Mucosa of rectum (tissue), 2 donors: Measurements from ENCODE around the gene PYCARD.

ENCODE experiments used
- H3K27ac ChIP-seq, 2 donors: one replicate each; pipeline ENCODE4 v1.7.0; 2013; ENCODE audit warnings: inconsistent platforms in 2 of 2, low read depth in 2 of 2, low read length in 2 of 2
- H3K27me3 ChIP-seq, 2 donors: one replicate each; pipeline ENCODE4 v1.7.0; 2013; ENCODE audit warnings: low read length in 2 of 2; ENCODE audit not compliant: control insufficient read depth in 2 of 2, insufficient read depth in 2 of 2
- H3K36me3 ChIP-seq, 2 donors: one replicate each; pipeline ENCODE4 v1.7.0; 2013; ENCODE audit warnings: low read length in 2 of 2; ENCODE audit not compliant: control insufficient read depth in 2 of 2, insufficient read depth in 2 of 2
- H3K4me1 ChIP-seq, 2 donors: one replicate each; pipeline ENCODE4 v1.7.0; 2013; ENCODE audit warnings: low read length in 2 of 2, mild to moderate bottlenecking in 1 of 2; ENCODE audit not compliant: control insufficient read depth in 2 of 2, insufficient read depth in 2 of 2
- H3K4me3 ChIP-seq, 2 donors: one replicate each; pipeline ENCODE4 v1.7.0; 2013; ENCODE audit warnings: low read length in 2 of 2
- H3K9ac ChIP-seq, 2 donors: one replicate each; pipeline ENCODE4 v1.7.0; 2013; ENCODE audit warnings: low read length in 2 of 2, low read depth in 1 of 2, mild to moderate bottlenecking in 1 of 2
- H3K9me3 ChIP-seq, 2 donors: one replicate each; pipeline ENCODE4 v1.7.0; 2013; ENCODE audit warnings: low read length in 2 of 2; ENCODE audit not compliant: control insufficient read depth in 2 of 2
- donor health status: healthy.
- donor health status: Normal muscosa, but diverticular disease.

PYCARD gene

GRCh38 chr16:31190818-31191444 lies 11.6 kb downstream of the PYCARD start:
- H3K4me1 ChIP-seq, result peaks cover 0 to 2% of the 10 kb centered on the region in 2 donors
- no peak overlapping the region for H3K27ac ChIP-seq
- peaks cover 89 to 95% of the 10 kb centered on the region in 2 donors for H3K36me3 ChIP-seq
- H3K27me3 ChIP-seq, result no peaks in the 10 kb centered on the region
- H3K9ac ChIP-seq, result no peak overlapping the region
- H3K4me3 ChIP-seq, result no peak overlapping the region
- no peaks in the 10 kb centered on the region for H3K9me3 ChIP-seq

GRCh38 chr16:31190061-31190460 lies 12.5 kb downstream of the PYCARD start:
- no peaks in the 10 kb centered on the region for H3K9me3 ChIP-seq
- H3K4me1 ChIP-seq, result peaks cover 0 to 2% of the 10 kb centered on the region in 2 donors
- H3K27me3 ChIP-seq, result no peaks in the 10 kb centered on the region
- no peak overlapping the region for H3K4me3 ChIP-seq
- no peak overlapping the region for H3K9ac ChIP-seq
- H3K27ac ChIP-seq, result no peak overlapping the region
- peaks cover 94 to 95% of the 10 kb centered on the region in 2 donors for H3K36me3 ChIP-seq

GRCh38 chr16:31189412-31189778 lies 13.2 kb downstream of the PYCARD start:
- no peak overlapping the region for H3K27ac ChIP-seq
- peaks cover 0 to 2% of the 10 kb centered on the region in 2 donors for H3K4me1 ChIP-seq
- no peaks in the 10 kb centered on the region for H3K27me3 ChIP-seq
- peaks cover 94 to 96% of the 10 kb centered on the region in 2 donors for H3K36me3 ChIP-seq
- H3K4me3 ChIP-seq, result no peak overlapping the region
- no peaks in the 10 kb centered on the region for H3K9me3 ChIP-seq
- H3K9ac ChIP-seq, result no peak overlapping the region

GRCh38 chr16:31188450-31189411 lies 13.8 kb downstream of the PYCARD start:
- H3K27ac ChIP-seq, result no peak overlapping the region
- H3K27me3 ChIP-seq, result no peaks in the 10 kb centered on the region
- H3K4me3 ChIP-seq, result no peak overlapping the region
- H3K4me1 ChIP-seq, result peaks cover 0 to 2% of the 10 kb centered on the region in 2 donors
- no peaks in the 10 kb centered on the region for H3K9me3 ChIP-seq
- no peak overlapping the region for H3K9ac ChIP-seq
- H3K36me3 ChIP-seq, result peaks cover 94 to 96% of the 10 kb centered on the region in 2 donors

GRCh38 chr16:31187808-31188189 lies 14.8 kb downstream of the PYCARD start:
- Histone ChIP-seq H3K36me3 (peaks cover 91 to 97% of the 10 kb centered on the region in 2 donors), H3K9ac (no peak overlapping the region), H3K27ac (no peak overlapping the region), H3K4me1 (peaks cover 0 to 4% of the 10 kb centered on the region in 2 donors), H3K4me3 (no peak overlapping the region), H3K27me3 (no peaks in the 10 kb centered on the region), H3K9me3 (no peaks in the 10 kb centered on the region)

- Histone ChIP-seq H3K9me3 (no peaks in the 10 kb centered on the region), H3K9ac (no peak overlapping the region), H3K36me3 (peaks cover 91 to 95% of the 10 kb centered on the region in 2 donors), H3K27ac (no peak overlapping the region), H3K4me3 (no peak overlapping the region), H3K27me3 (no peaks in the 10 kb centered on the region), H3K4me1 (peaks cover 5 to 11% of the 10 kb centered on the region in 2 donors)
Measured at GRCh38 chr16:31186930-31187807, 15.4 kb downstream of the PYCARD start.

- H3K27me3 ChIP-seq, result no peaks in the 10 kb centered on the region
- peaks cover 15 to 16% of the 10 kb centered on the region in 2 donors for H3K4me1 ChIP-seq
- no peaks in the 10 kb centered on the region for H3K9me3 ChIP-seq
- H3K27ac ChIP-seq, result no peak overlapping the region
- H3K36me3 ChIP-seq, result peaks cover 82 to 85% of the 10 kb centered on the region in 2 donors
- H3K4me3 ChIP-seq, result no peak overlapping the region
- no peak overlapping the region for H3K9ac ChIP-seq
Measured at GRCh38 chr16:31186176-31186575, 16.4 kb downstream of the PYCARD start.

GRCh38 chr16:31185339-31185738 lies 17.2 kb downstream of the PYCARD start:
- Histone ChIP-seq H3K27ac (no peak overlapping the region), H3K36me3 (peaks cover 74 to 76% of the 10 kb centered on the region in 2 donors), H3K9me3 (no peaks in the 10 kb centered on the region)

GRCh38 chr16:31184888-31185287 lies 17.7 kb downstream of the PYCARD start:
- no peak overlapping the region for H3K27ac ChIP-seq
- peaks cover 16 to 17% of the 10 kb centered on the region in 2 donors for H3K4me1 ChIP-seq
- peaks cover 69 to 72% of the 10 kb centered on the region in 2 donors for H3K36me3 ChIP-seq
- no peak overlapping the region for H3K4me3 ChIP-seq
- H3K9ac ChIP-seq, result no peak overlapping the region
- no peaks in the 10 kb centered on the region for H3K27me3 ChIP-seq
- no peaks in the 10 kb centered on the region for H3K9me3 ChIP-seq

More at GRCh38 chr16:31185339-31185738, 17.2 kb downstream of the PYCARD start:
- Histone ChIP-seq H3K9ac (no peak overlapping the region), H3K4me1 (peaks cover 16 to 17% of the 10 kb centered on the region in 2 donors), H3K27me3 (no peaks in the 10 kb centered on the region), H3K4me3 (no peak overlapping the region)
